Activated naive CD8-positive, alpha-beta T cell treated with anti-CD3 and anti-CD28 coated beads, Interleukin-2, amount 50 U/mL, for 16 hours (primary cell): ENCODE results near the gene ADAMTSL2.

ENCODE experiments used
- DNase-seq: peaks from one replicate; pipeline ENCODE4 v3.0.0-alpha.2; 2020; ENCODE audit warnings: low read depth, low spot score

ADAMTSL2 gene

GRCh38 chr9:133534346-133535291 lies at the start of gene ADAMTSL2:
TSS of gene ADAMTSL2 (plus strand) at chr9:133534704. CDS start at chr9:133536713, 2,009 bp downstream.
- DNase-seq: peak; percentile 19

DNA sequence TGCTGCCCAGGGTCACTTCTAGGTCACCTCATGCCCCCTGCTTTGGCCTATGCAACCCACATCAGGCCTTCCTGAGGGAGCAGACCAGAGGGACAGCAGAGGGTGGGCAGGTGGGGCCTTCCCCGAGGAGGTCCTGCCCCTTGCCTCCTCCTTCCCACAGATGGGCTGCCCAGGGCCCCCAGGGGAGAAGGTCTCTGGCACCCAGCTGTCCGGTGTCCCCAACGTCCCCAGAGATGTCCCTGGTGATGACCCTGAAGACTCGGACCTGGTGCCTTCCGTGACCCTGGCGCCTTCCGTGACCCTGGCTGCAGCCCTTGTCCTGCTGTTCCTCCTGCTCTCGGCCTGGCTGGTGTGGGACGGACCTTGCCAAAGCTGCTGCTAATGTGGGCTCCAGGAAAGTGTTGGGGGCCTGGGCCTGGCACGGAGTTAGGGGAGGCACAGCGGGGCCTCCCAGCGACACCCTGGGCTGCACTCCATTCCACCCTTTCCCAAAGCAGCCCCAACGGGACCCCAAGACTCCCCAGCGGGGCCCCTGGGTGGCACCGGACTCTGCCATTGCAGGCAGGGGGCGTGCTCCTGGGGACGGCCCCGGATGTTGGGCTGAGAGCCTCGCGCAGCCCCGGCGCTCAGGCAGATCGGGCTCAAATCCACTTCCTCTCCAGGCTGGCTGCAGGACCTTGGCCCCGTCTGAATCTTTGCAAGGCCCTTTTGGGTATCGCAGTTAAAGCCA lies 48.8 kb upstream of the ADAMTSL2 start:
- no peak for DNase-seq

GRCh38 chr9:133487331-133487725 lies 47.2 kb upstream of the ADAMTSL2 start:
- no peak for DNase-seq

DNA sequence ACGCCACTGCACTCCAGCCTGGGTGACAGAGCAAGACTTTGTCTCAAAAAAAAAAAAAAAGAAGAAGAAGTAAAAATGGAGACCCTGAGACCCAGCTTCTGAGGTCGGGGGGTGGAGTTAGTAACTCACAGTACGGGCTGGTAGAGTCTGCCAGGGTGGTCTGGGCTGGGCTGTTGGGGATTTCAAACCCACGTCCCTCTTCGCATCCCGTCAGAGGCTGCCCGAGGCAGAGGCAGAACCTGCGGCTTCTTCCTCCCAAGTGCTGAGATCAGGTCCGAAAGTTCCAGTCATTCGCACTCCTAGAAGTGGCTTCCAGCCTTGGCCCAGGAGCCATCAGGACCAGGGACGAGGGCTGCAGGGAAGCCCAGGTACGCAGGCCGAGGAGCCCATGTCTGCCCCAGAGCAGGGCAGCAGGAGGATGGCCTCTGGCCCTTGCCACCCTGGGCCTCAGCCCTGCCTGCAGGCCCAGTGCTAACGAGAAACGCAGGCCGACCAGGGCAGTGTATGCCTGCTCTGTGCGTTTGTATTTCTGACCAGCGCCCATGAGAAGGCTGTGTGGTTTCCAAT lies 45.7 kb upstream of the ADAMTSL2 start:
- DNase-seq: no peak

DNA sequence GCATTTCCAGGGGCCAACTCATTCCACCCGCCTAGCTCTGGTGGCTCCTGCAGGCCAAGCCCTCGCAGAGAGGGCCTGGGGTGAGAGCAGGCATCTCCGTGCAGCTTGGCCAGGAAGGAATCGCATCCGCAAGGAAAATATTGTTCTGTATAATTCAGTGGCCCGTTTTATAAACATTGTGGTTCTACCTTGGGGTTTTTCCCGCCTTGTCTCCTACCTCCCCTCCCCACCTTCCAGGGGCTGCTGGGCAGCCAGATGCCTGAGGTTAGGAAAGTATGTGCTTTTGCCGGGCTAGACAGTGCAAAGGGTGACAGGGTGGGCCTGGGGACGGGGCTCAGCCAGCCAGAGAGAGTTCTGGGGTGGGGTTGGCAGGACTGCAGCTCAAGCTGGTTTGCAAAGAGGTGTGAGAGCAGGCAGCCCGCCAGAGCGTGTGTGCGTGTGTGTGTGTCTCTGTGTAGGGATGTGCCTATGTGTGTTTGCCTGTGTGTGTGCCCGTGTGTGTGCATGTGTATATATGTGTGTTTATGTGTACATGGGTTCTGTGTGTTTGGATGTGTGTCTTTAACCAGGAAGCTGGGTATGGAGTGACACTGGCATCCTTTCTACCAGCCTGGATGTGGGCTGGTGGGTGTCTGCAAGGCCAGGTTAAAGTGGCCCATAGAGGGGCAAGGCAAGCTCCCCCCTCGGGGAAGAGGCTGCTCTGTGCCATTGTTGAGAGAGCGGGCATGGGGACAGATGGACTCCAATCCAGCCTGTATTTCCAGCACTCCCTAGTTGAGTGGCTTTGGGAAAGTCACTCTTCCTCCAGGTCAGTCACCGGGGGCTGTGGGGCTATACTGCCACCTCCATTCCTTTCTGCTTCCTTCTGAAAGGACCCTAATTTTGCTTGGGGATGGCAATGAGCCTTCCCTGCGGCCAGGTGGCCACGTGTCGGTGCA lies 45.0 kb upstream of the ADAMTSL2 start:
- DNase-seq: no peak

DNA sequence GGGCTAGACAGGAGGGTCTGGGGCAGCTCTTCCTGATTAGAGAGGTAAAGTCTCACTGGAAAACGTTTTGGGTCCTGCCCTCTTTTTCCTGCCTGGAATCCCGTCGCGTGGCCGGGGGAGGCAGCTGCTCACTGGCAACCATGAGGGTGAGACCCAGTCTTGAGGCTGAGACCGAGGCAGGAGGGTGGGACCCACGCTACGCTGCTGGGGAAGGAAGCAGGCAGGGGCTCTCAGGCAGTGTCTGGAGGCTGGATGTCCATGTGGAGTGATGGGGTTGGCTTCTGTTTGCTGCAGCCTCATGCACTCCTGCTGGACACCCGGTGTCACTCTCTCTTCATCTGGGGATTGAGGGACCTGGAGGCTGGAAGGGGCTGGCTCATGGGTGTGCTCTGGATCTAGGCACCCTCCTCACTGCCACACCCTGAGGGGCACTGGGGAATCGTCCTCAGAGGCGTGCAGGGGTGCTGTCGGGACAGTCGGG lies 44.3 kb upstream of the ADAMTSL2 start:
- no peak for DNase-seq

- DNase-seq: no peak
These were observed 43.4 kb upstream of the ADAMTSL2 start for GRCh38 chr9:133490865-133491655.

GRCh38 chr9:133491656-133491925 lies 42.9 kb upstream of the ADAMTSL2 start:
- DNase-seq: no peak

GRCh38 chr9:133492061-133493021 lies 42.2 kb upstream of the ADAMTSL2 start:
- DNase-seq: no peak

GRCh38 chr9:133493428-133493827 lies 41.1 kb upstream of the ADAMTSL2 start:
- no peak for DNase-seq

DNA sequence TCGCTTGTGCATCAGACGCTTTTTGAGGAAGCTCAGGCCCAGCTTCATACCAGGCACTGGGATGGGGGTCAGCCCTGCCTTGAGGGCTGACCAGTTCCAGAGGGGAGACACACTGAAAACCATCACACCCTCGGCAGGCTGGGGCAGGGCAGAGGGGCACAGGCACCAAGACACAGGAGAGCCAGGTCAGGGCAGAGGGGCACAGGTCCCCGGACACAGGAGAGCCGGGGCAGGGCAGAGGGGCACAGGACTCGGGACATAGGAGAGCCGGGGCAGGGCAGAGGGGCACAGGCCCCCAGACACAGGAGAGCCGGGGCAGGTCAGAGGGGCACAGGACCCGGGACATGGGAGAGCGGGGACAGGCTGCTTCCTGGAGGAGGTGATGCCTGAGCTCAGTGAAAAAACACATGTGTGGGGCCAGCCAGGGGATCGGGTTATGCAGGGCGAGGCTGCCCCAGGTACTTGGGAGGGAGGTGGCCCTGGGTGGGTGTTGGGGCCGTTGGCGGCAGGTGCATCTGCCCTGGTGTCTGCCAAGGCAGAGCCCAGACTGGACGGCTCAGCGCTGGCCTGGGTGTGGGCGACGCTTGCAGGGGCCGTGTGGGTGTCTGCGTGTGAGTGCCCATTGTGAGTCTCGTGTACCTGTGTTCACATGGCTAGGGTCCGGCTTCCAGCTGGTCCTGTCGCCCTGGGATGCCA lies 40.5 kb upstream of the ADAMTSL2 start:
- no peak for DNase-seq

GRCh38 chr9:133494636-133495326 lies 39.7 kb upstream of the ADAMTSL2 start:
- no peak for DNase-seq

GRCh38 chr9:133495327-133496293 lies 38.9 kb upstream of the ADAMTSL2 start:
- no peak for DNase-seq

DNA sequence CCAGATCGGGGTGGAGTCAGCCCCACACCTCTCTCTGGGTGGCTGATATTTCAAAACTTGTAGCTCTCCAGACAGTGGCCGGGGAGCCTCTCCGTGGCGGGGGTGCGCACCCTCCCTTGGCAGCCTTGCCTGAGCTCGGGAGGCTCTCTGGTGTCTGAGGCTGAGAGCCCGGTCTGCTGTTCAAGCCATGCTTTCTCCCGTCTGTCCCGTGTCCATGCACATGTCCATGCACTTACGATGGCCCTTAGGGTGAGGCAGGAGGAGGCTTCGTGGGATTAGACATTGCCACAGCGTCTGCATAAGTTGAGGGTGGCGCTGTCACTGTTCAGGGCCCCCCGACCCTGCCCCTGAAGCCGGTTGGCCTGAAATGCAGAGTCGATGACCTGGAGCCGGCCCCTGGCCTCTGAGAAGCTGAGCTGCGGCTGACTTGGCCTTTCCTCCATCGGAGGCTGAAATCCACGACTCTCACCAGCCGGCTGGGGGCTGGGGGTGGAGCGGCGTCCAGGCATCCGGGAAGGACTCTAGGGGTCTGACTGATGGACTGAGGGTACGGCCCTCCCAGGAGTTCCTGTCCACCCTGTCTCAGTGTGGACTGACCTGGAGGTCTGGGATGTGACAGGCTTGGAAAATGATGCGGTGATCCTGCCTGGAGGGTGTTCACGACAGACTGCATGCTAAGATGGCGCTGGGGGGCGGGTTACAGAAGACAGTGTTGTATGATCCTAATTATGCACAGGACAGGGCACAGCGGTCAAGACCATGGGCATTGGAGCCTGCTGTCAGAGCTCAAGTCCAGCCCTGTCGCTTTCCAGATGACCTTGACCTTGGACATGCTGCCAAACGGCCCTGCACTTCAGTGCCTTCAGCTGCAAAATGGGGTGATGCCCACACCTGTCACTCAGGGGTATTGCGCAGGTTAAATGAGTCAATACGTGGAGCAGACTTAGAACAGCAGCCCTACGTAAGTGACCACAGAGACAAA lies 37.4 kb upstream of the ADAMTSL2 start:
- DNase-seq: no peak

- DNase-seq: no peak
These were observed 35.2 kb upstream of the ADAMTSL2 start for GRCh38 chr9:133499132-133499891.
